Dedifferentiated amniotic fluid mesenchymal stem cell (primary cell): ENCODE results near the gene RNF217.

Experiments
- DNase-seq: peaks from one replicate; pipeline ENCODE4 v3.0.0-alpha.2; 2016; ENCODE audit errors: extremely low spot score

Gene RNF217

GRCh38 chr6:124987999-124988591 lies 25.9 kb downstream of the RNF217 start:
- no peak for DNase-seq

- DNase-seq = no peak
Observed at GRCh38 chr6:124989136-124989983, 27.1 kb downstream of the RNF217 start.

- DNase-seq = no peak
Observed at GRCh38 chr6:124990988-124991387, 28.8 kb downstream of the RNF217 start.

- no peak for DNase-seq
Observed at GRCh38 chr6:124991764-124992295, 29.6 kb downstream of the RNF217 start.

GRCh38 chr6:124993327-124993726 lies 31.1 kb downstream of the RNF217 start:
- DNase-seq = no peak

- no peak for DNase-seq
Observed at GRCh38 chr6:124994648-124995047, 32.4 kb downstream of the RNF217 start.

GRCh38 chr6:124995131-124995530 lies 32.9 kb downstream of the RNF217 start:
- DNase-seq = no peak

GRCh38 chr6:124995645-124996325 lies 33.5 kb downstream of the RNF217 start:
- no peak for DNase-seq

- DNase-seq = no peak
Observed at GRCh38 chr6:124996411-124996810, 34.2 kb downstream of the RNF217 start.

- no peak for DNase-seq
Observed at GRCh38 chr6:124997196-124997875, 35.1 kb downstream of the RNF217 start.

GRCh38 chr6:124999105-124999764 lies 37.0 kb downstream of the RNF217 start:
- DNase-seq = no peak

- peak; percentile 36 for DNase-seq
Observed at GRCh38 chr6:125001684-125002405, 39.6 kb downstream of the RNF217 start.

GRCh38 chr6:125002406-125002741 lies 40.1 kb downstream of the RNF217 start:
- no peak for DNase-seq

- DNase-seq = no peak
Observed at GRCh38 chr6:125003070-125003469, 40.8 kb downstream of the RNF217 start.

GRCh38 chr6:125004198-125004597 lies 42.0 kb downstream of the RNF217 start:
- no peak for DNase-seq

GRCh38 chr6:125004797-125005595 lies 42.8 kb downstream of the RNF217 start:
- DNase-seq = no peak

- no peak for DNase-seq
Observed at GRCh38 chr6:125008261-125008703, 46.0 kb downstream of the RNF217 start.

GRCh38 chr6:125008957-125009356 lies 46.7 kb downstream of the RNF217 start:
- no peak for DNase-seq

GRCh38 chr6:125009578-125009977 lies 47.3 kb downstream of the RNF217 start:
- DNase-seq = no peak
